GM18520 (cell line): ENCODE measurements around the gene TMCC3.
"Not testable (repeated sequence)": the region's sequence is repeated elsewhere in the genome, so short reads cannot be mapped to it uniquely, and the experiment has no call there.

Experiments used
- ATAC-seq: cut with Tn5 transposase; IDR thresholded peaks from one replicate; pipeline ENCODE4 v1.9.1; 2021; ENCODE audit not compliant: unreplicated experiment

The TMCC3 gene

GRCh38 chr12:94637390-94638113 is 12.8 kb downstream of the TMCC3 start:
- no peak for ATAC-seq

- no peak for ATAC-seq
These were observed 13.8 kb downstream of the TMCC3 start for GRCh38 chr12:94636462-94637085.

GRCh38 chr12:94634717-94635116 is 15.6 kb downstream of the TMCC3 start:
- ATAC-seq: no peak

- no peak for ATAC-seq
These were observed 17.0 kb downstream of the TMCC3 start for GRCh38 chr12:94633401-94633800.

GRCh38 chr12:94631058-94631457 is 19.3 kb downstream of the TMCC3 start:
- no peak for ATAC-seq

- ATAC-seq: no peak
These were observed 21.4 kb downstream of the TMCC3 start for GRCh38 chr12:94628819-94629472.

- ATAC-seq: no peak
These were observed 22.0 kb downstream of the TMCC3 start for GRCh38 chr12:94628369-94628768.

- no peak for ATAC-seq
These were observed 24.8 kb downstream of the TMCC3 start for GRCh38 chr12:94625531-94625930.

GRCh38 chr12:94623161-94623920 is 27.0 kb downstream of the TMCC3 start:
- no peak for ATAC-seq

GRCh38 chr12:94622475-94622874 is 27.9 kb downstream of the TMCC3 start:
- ATAC-seq: no peak

GRCh38 chr12:94621662-94622359 is 28.5 kb downstream of the TMCC3 start:
- ATAC-seq: peak; percentile 95

- no peak for ATAC-seq
These were observed 29.7 kb downstream of the TMCC3 start for GRCh38 chr12:94620621-94621020.

GRCh38 chr12:94618995-94619695 is 31.2 kb downstream of the TMCC3 start:
- no peak for ATAC-seq

GRCh38 chr12:94617101-94617500 is 33.3 kb downstream of the TMCC3 start:
- no peak for ATAC-seq

- no peak for ATAC-seq
These were observed 34.1 kb downstream of the TMCC3 start for GRCh38 chr12:94616203-94616729.

- no peak for ATAC-seq
These were observed 34.8 kb downstream of the TMCC3 start for GRCh38 chr12:94615260-94616181.

GRCh38 chr12:94614288-94614721 is 36.1 kb downstream of the TMCC3 start:
- ATAC-seq: no peak

- ATAC-seq: no peak
These were observed 40.4 kb downstream of the TMCC3 start for GRCh38 chr12:94609917-94610443.

GRCh38 chr12:94606810-94607209 is 43.5 kb downstream of the TMCC3 start:
- not testable (repeated sequence) for ATAC-seq
